T-helper 2 cell treated with Interferon-gamma antibody and Interleukin-4, amounts not matched to agents 5 μg/mL and 100 μg/mL, for 36 hours (primary cell): ENCODE measurements around the gene MTO1.
"Not testable (repeated sequence)": the region's sequence is repeated elsewhere in the genome, so short reads cannot be mapped to it uniquely, and the experiment has no call there.

Experiments used
- DNase-seq: peaks from one replicate; pipeline ENCODE4 v3.0.0; 2021; ENCODE audit warnings: low spot score
- H3K27ac Mint-ChIP-seq: one replicate; pipeline ENCODE4 v1.8.0; 2021; ENCODE audit warnings: mild to moderate bottlenecking, mixed read lengths
- H3K27me3 Mint-ChIP-seq: one replicate; pipeline ENCODE4 v1.8.0; 2021; ENCODE audit warnings: low read depth, mixed read lengths
- H3K36me3 Mint-ChIP-seq: one replicate; pipeline ENCODE4 v1.8.0; 2021; ENCODE audit warnings: low read depth, mixed read lengths
- H3K4me1 Mint-ChIP-seq: one replicate; pipeline ENCODE4 v1.8.0; 2021; ENCODE audit warnings: low read depth, mixed read lengths
- H3K4me3 Mint-ChIP-seq: one replicate; pipeline ENCODE4 v1.8.0; 2022; ENCODE audit warnings: mild to moderate bottlenecking, moderate library complexity, mixed read lengths
- H3K9me3 Mint-ChIP-seq: one replicate; pipeline ENCODE4 v1.8.0; 2021; ENCODE audit warnings: mixed read lengths

Gene MTO1

DNA sequence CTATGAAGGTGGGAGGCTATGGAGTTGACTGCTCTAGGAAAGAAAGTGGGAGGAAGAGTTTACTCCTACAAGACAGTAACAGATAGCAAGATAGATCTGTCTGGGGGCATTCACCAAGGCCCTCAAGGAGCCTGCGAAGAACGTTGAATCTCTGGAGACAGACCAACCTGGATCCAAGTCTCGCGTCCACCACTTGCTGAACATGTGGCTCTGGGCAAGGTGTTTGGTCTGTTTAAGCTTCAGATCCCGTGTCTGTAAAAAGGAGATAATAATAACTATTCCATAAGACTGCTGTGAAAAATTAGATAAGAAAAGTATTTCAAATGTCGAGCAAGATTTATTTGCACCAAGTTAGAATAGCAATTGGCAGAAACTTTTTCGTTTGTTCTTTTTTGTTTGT lies 67.4 kb downstream of the MTO1 start:
- peaks cover 6% of the 10 kb centered on the region for H3K4me1 Mint-ChIP-seq
- H3K4me3 Mint-ChIP-seq: no peak overlapping the region
- H3K27ac Mint-ChIP-seq: no peak overlapping the region
- DNase-seq: no peak
- no peaks in the 10 kb centered on the region for H3K36me3 Mint-ChIP-seq
- peaks cover 20% of the 10 kb centered on the region for H3K27me3 Mint-ChIP-seq
- H3K9me3 Mint-ChIP-seq: no peaks in the 10 kb centered on the region

- H3K27me3 Mint-ChIP-seq: peaks cover 27% of the 10 kb centered on the region
- DNase-seq: no peak
- H3K36me3 Mint-ChIP-seq: no peaks in the 10 kb centered on the region
- H3K27ac Mint-ChIP-seq: no peak overlapping the region
- no peak overlapping the region for H3K4me3 Mint-ChIP-seq
- H3K4me1 Mint-ChIP-seq: no peaks in the 10 kb centered on the region
- H3K9me3 Mint-ChIP-seq: no peaks in the 10 kb centered on the region
These were observed 70.8 kb downstream of the MTO1 start for GRCh38 chr6:73532293-73532692.

DNA sequence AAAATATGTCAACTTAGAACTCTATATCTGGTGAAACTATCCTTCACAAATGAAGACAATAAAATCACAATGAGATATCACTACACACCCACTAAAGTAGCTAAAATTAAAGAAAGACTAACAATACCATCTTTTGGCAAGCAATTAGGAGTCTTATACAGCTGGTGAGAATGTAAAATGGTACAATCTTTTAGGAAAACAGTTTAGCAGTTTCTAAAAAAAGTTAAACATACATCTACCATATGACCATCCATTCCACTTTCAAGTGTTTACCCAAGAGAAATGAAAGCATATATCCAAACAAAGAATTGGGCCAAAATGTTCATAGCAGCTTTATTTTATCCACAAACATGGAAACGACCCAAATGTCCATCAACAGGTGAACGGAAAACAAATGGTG lies 73.1 kb downstream of the MTO1 start:
- no peaks in the 10 kb centered on the region for H3K4me1 Mint-ChIP-seq

DNA sequence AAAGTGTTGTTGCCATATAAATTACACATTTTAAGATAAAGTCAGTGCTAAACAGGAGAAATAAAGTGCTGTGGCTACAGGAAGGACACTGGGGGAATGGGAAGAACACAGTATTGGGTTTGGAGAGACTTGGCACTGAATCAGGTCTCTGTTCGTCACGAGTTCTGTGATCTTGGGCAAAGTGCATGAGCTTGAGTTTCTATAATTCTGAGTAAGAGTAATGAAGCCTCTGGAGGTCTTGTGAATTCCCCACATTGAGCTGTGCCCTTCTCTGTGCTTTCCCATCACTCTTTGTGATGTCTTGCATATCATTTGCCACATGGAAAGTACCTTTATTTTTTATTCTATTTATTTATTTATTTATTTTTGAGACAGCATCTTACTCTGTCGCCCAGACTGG lies 76.1 kb downstream of the MTO1 start:
- H3K36me3 Mint-ChIP-seq: no peaks in the 10 kb centered on the region
- H3K9me3 Mint-ChIP-seq: no peaks in the 10 kb centered on the region
- H3K4me1 Mint-ChIP-seq: no peaks in the 10 kb centered on the region
- no peak overlapping the region for H3K27ac Mint-ChIP-seq
- no peak for DNase-seq
- H3K4me3 Mint-ChIP-seq: no peak overlapping the region
- peaks cover 7% of the 10 kb centered on the region for H3K27me3 Mint-ChIP-seq

More for the DNA sequence above, 73.1 kb downstream of the MTO1 start:
- H3K27ac Mint-ChIP-seq: no peak overlapping the region
- H3K9me3 Mint-ChIP-seq: no peaks in the 10 kb centered on the region
- no peak for DNase-seq
- no peaks in the 10 kb centered on the region for H3K36me3 Mint-ChIP-seq
- H3K27me3 Mint-ChIP-seq: peaks cover 15% of the 10 kb centered on the region
- H3K4me3 Mint-ChIP-seq: no peak overlapping the region

GRCh38 chr6:73538116-73538779 lies 76.7 kb downstream of the MTO1 start:
- no peak overlapping the region for H3K4me3 Mint-ChIP-seq
- no peaks in the 10 kb centered on the region for H3K36me3 Mint-ChIP-seq
- H3K4me1 Mint-ChIP-seq: no peaks in the 10 kb centered on the region
- H3K27ac Mint-ChIP-seq: no peak overlapping the region
- peaks cover 7% of the 10 kb centered on the region for H3K27me3 Mint-ChIP-seq
- DNase-seq: no peak
- no peaks in the 10 kb centered on the region for H3K9me3 Mint-ChIP-seq

GRCh38 chr6:73542481-73542880 lies 80.9 kb downstream of the MTO1 start:
- H3K36me3 Mint-ChIP-seq, H3K4me3 Mint-ChIP-seq, H3K27me3 Mint-ChIP-seq, H3K27ac Mint-ChIP-seq, H3K4me1 Mint-ChIP-seq, H3K9me3 Mint-ChIP-seq, DNase-seq: not testable (repeated sequence)

- DNase-seq: no peak
- no peaks in the 10 kb centered on the region for H3K9me3 Mint-ChIP-seq
- H3K4me3 Mint-ChIP-seq: no peak overlapping the region
- H3K4me1 Mint-ChIP-seq: no peaks in the 10 kb centered on the region
- H3K36me3 Mint-ChIP-seq: no peaks in the 10 kb centered on the region
- peaks cover 6% of the 10 kb centered on the region for H3K27me3 Mint-ChIP-seq
- H3K27ac Mint-ChIP-seq: no peak overlapping the region
These were observed 81.4 kb downstream of the MTO1 start for GRCh38 chr6:73542891-73543290.

DNA sequence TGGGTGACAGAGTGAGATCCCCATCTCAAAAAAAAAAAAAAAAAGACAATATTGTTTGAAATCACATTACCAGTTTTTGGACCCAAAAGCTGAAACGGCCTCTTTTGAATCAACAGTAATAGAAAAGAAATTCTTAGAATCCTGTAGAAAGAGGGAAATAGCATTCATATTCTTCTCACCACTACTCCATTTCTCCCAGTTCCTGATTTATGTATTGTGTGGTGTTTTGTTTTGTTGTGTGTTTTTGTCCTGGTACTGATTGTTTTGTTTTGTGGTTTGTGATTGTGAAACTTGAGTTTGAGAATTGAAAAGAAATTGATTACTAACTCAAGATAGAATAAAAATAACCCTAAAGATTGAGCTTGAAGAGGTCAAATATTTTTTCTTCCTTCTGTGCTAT lies 85.5 kb downstream of the MTO1 start:
- Mint-ChIP-seq H3K4me1 (no peaks in the 10 kb centered on the region), H3K27me3 (peaks cover 6% of the 10 kb centered on the region), H3K9me3 (no peaks in the 10 kb centered on the region), H3K27ac (no peak overlapping the region), H3K36me3 (no peaks in the 10 kb centered on the region), H3K4me3 (no peak overlapping the region)
- DNase-seq: no peak

- peaks cover 6% of the 10 kb centered on the region for H3K27me3 Mint-ChIP-seq
- no peaks in the 10 kb centered on the region for H3K36me3 Mint-ChIP-seq
- no peak for DNase-seq
- H3K4me3 Mint-ChIP-seq: no peak overlapping the region
- no peaks in the 10 kb centered on the region for H3K9me3 Mint-ChIP-seq
- H3K27ac Mint-ChIP-seq: no peak overlapping the region
- H3K4me1 Mint-ChIP-seq: no peaks in the 10 kb centered on the region
These were observed 87.2 kb downstream of the MTO1 start for GRCh38 chr6:73548458-73549446.

DNA sequence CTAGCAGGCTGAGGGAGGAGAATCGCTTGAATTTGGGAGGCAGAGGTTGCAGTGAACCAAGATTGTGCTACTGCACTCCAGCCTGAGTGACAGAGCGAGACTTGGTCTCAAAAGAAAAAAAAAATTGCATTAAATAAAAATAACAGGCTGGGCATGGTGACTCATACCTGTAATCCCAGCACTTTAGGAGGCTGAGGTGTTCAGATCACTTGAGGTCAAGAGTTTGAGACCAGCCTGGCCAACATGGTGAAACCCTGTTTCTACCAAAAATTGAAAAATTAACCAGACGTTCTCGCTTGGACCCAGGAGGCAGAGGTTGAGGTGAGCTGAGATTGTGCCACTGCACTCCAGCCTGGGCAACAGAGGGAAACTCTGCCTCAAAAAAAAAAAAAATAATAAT lies 89.6 kb downstream of the MTO1 start:
- not testable (repeated sequence) for H3K9me3 Mint-ChIP-seq, H3K4me1 Mint-ChIP-seq, H3K27ac Mint-ChIP-seq, H3K4me3 Mint-ChIP-seq, H3K27me3 Mint-ChIP-seq, H3K36me3 Mint-ChIP-seq, DNase-seq

- not testable (repeated sequence) for H3K27ac Mint-ChIP-seq, H3K27me3 Mint-ChIP-seq, H3K4me1 Mint-ChIP-seq, DNase-seq, H3K36me3 Mint-ChIP-seq, H3K9me3 Mint-ChIP-seq, H3K4me3 Mint-ChIP-seq
These were observed 93.9 kb downstream of the MTO1 start for GRCh38 chr6:73555380-73555949.

- DNase-seq: no peak
- Mint-ChIP-seq H3K4me3 (no peak overlapping the region), H3K27ac (no peak overlapping the region), H3K27me3 (no peaks in the 10 kb centered on the region), H3K36me3 (no peaks in the 10 kb centered on the region), H3K9me3 (no peaks in the 10 kb centered on the region), H3K4me1 (peaks cover 3% of the 10 kb centered on the region)
These were observed 95.3 kb downstream of the MTO1 start for GRCh38 chr6:73556836-73557235.
